Adipocyte (in vitro differentiated cells): ENCODE measurements around the gene COMMD8.
"Not testable (repeated sequence)": the region's sequence is repeated elsewhere in the genome, so short reads cannot be mapped to it uniquely, and the experiment has no call there.

Source experiments
- DNase-seq: peaks from one replicate; pipeline ENCODE4 v3.0.0-alpha.2; 2015; ENCODE audit warnings: low read depth
- H3K27me3 ChIP-seq: replicated peaks from 2 replicates; pipeline ENCODE4 v1.7.0; 2013; ENCODE audit warnings: mild to moderate bottlenecking, low read length, moderate library complexity; ENCODE audit not compliant: control insufficient read depth, insufficient read depth
- H3K36me3 ChIP-seq: 2 replicates; pipeline ENCODE4 v1.7.0; 2013; ENCODE audit warnings: low read length, mild to moderate bottlenecking, moderate library complexity; ENCODE audit not compliant: control insufficient read depth, insufficient read depth, severe bottlenecking
- H3K4me1 ChIP-seq: 2 replicates; pipeline ENCODE4 v1.7.0; 2013; ENCODE audit warnings: mild to moderate bottlenecking, low read length, moderate library complexity; ENCODE audit not compliant: control insufficient read depth, insufficient read depth
- H3K4me3 ChIP-seq: 2 replicates; pipeline ENCODE4 v1.7.0; 2013; ENCODE audit warnings: mild to moderate bottlenecking, low read length, moderate library complexity
- H3K9ac ChIP-seq: 2 replicates; pipeline ENCODE4 v1.7.0; 2013; ENCODE audit warnings: mild to moderate bottlenecking, low read length, moderate library complexity
- H3K9me3 ChIP-seq: 2 replicates; pipeline ENCODE4 v1.7.0; 2013; ENCODE audit warnings: mild to moderate bottlenecking, low read length, moderate library complexity; ENCODE audit not compliant: control insufficient read depth

Gene COMMD8

DNA sequence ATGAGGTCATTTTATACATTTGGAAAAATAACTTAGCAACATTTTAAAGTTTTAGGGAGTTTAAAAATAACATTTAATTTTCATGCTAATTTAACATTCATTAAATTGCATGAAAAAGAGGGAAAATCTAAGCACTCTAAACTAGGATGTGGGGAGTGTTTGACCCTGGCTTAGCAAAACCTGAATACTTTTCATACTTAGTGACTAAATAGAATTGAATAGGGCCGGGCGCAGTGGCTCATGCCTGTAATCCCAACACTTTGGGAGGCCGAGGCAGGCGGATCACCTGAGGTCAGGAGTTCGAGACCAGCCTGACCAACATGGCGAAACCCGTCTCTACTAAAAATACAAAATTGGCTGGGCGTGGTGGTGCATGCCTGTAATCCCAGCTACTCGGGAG lies 23.2 kb upstream of the COMMD8 start:
- H3K9me3 ChIP-seq, H3K36me3 ChIP-seq: not testable (repeated sequence)
- peak overlapping the region; percentile 86 for H3K4me3 ChIP-seq

DNA sequence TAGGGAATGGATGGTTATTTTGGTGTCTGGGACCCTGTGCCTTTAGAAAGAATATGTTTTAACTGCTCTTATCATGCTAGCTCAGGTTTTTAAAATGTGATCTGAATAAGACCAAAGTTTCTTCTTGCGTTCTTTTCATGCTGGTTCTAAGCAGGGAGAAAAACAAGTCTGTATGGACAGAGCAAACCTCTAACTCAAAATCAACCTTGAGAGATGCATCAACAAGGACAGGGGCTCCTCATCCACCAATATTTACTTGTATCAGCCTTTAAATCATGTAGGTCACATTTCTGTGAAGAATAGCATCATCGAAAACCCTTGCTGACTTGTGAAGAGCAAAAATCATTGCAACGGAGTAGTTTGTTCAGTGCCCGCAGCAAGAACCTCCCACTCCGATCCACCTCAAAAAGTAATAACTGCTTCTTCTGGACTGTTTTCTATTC lies 22.8 kb upstream of the COMMD8 start:
- DNase-seq = peak; percentile 47
- Histone ChIP-seq H3K36me3 (no peaks in the 10 kb centered on the region), H3K4me1 (peaks cover 11% of the 10 kb centered on the region), H3K27me3 (no peaks in the 10 kb centered on the region), H3K9me3 (peaks cover 5% of the 10 kb centered on the region), H3K4me3 (peak overlapping the region; percentile 86), H3K9ac (peak overlapping the region; percentile 86)

More for the DNA sequence above, 23.2 kb upstream of the COMMD8 start:
- H3K4me1 ChIP-seq = peaks cover 11% of the 10 kb centered on the region
- peak overlapping the region; percentile 86 for H3K9ac ChIP-seq
- not testable (repeated sequence) for DNase-seq, H3K27me3 ChIP-seq

DNA sequence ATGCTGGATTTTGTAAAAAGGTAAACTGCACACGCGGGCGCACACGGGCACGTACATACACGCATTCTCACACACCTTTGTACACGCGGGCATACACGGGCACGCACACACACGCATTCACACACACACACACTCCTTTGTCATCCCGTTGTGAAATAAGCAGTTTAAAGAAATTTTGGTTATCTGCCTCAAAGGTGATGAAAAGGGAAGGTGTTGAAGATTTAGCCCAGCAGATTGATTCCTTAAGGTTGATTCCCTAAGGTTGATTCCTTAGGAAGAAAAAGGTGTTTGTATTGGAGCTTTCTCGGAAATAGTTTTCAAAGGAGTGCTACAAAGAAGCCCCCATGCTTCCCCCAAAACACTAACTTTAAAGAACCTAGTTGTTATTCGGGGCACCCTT lies 22.3 kb upstream of the COMMD8 start:
- Histone ChIP-seq H3K4me1 (peaks cover 11% of the 10 kb centered on the region), H3K4me3 (peak overlapping the region; percentile 86), H3K9me3 (peaks cover 5% of the 10 kb centered on the region), H3K9ac (peak overlapping the region; percentile 86), H3K36me3 (no peaks in the 10 kb centered on the region), H3K27me3 (no peaks in the 10 kb centered on the region)
- no peak for DNase-seq

GRCh38 chr4:47485047-47485692 lies 21.7 kb upstream of the COMMD8 start, which contains the start of gene ATP10D:
Gene ATP10D, plus strand, starts transcription at chr4:47485275. Its CDS starts 27,266 bp downstream, at chr4:47512541.
- Histone ChIP-seq H3K9me3 (peaks cover 5% of the 10 kb centered on the region), H3K9ac (peak within 1 kb of the TSS; percentile 86), H3K27me3 (no peaks in the 10 kb centered on the region), H3K4me3 (peak within 1 kb of the TSS; percentile 86), H3K4me1 (peaks cover 11% of the 10 kb centered on the region), H3K36me3 (no peaks in the 10 kb centered on the region)
- peak; percentile 98 for DNase-seq

- H3K9ac ChIP-seq = no peak overlapping the region
- no peaks in the 10 kb centered on the region for H3K27me3 ChIP-seq
- H3K9me3 ChIP-seq = peaks cover 5% of the 10 kb centered on the region
- H3K4me3 ChIP-seq = no peak overlapping the region
- H3K36me3 ChIP-seq = no peaks in the 10 kb centered on the region
- H3K4me1 ChIP-seq = peaks cover 11% of the 10 kb centered on the region
- DNase-seq = no peak
These were observed 20.7 kb upstream of the COMMD8 start for GRCh38 chr4:47484168-47484567.

- Histone ChIP-seq H3K4me3 (no peak overlapping the region), H3K27me3 (no peaks in the 10 kb centered on the region), H3K9ac (no peak overlapping the region), H3K36me3 (no peaks in the 10 kb centered on the region), H3K9me3 (peaks cover 2% of the 10 kb centered on the region), H3K4me1 (peaks cover 11% of the 10 kb centered on the region)
- DNase-seq = peak; percentile 58
These were observed 20.2 kb upstream of the COMMD8 start for GRCh38 chr4:47483745-47484144.

DNA sequence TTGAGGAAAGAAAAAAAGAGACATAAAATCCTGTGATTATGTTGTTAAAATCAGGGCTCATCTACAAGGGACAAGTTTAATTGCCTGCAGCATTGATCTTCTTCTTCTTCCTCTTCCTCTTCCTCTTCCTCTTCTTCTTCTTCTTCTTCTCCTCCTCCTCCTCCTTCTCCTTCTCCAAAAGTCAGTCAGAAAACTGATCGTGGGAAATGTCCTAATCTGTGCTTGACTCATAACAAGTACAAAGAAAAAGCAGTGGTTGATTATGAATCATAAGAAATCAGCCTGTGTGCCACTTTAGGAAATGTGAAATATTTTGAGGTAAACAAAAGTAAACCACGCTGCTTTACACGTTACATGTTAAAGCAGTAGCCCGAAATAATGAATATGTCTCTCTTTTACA lies 18.8 kb upstream of the COMMD8 start:
- Histone ChIP-seq H3K9me3 (no peaks in the 10 kb centered on the region), H3K4me3 (no peak overlapping the region), H3K36me3 (no peaks in the 10 kb centered on the region), H3K27me3 (no peaks in the 10 kb centered on the region), H3K4me1 (peaks cover 11% of the 10 kb centered on the region), H3K9ac (no peak overlapping the region)
- DNase-seq = peak; percentile 76

DNA sequence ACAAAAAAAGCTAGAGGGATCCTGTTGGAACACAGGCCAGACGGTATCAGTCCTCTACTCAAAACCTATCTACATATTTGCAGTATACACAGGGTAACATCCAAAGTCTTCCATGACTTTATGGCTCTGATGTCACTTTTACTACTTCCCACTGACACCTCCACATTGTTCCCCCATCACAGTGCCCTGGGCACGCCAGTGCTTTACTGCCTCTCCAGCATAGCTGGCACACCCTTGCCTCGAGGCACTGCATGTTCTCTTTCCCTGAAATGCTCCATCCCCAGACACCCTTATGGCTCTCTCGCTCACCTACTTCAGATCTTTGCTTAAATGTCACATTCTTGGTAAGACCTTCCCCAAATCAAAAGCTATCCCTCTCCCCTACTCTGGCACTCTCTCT lies 15.3 kb upstream of the COMMD8 start:
- no peak for DNase-seq
- no peaks in the 10 kb centered on the region for H3K36me3 ChIP-seq
- no peaks in the 10 kb centered on the region for H3K27me3 ChIP-seq
- no peak overlapping the region for H3K9ac ChIP-seq
- H3K4me3 ChIP-seq = no peak overlapping the region
- no peaks in the 10 kb centered on the region for H3K9me3 ChIP-seq
- H3K4me1 ChIP-seq = peaks cover 7% of the 10 kb centered on the region

DNA sequence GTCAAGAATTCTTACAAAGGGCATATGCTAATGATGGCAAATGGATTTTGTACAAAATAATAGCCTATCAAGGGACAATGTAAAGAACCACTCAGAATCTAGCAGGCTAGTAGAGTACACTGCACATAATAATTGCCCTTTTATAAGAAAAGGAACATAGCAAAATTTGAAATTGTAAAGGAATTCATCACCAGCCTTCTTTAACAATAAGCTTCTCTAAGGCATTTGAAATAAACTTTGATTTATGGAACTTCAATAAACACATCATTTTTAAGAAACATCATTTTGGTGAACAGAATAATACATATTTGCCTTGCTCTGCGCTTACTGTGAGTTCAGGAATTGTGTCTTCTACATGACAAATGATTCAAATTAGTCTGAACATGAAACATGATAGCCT lies 11.9 kb upstream of the COMMD8 start:
- Histone ChIP-seq H3K9me3 (no peaks in the 10 kb centered on the region), H3K36me3 (no peaks in the 10 kb centered on the region), H3K4me3 (no peak overlapping the region), H3K27me3 (no peaks in the 10 kb centered on the region), H3K4me1 (no peaks in the 10 kb centered on the region), H3K9ac (no peak overlapping the region)
- no peak for DNase-seq

GRCh38 chr4:47474799-47475198 lies 11.3 kb upstream of the COMMD8 start:
- Histone ChIP-seq H3K36me3 (no peaks in the 10 kb centered on the region), H3K27me3 (no peaks in the 10 kb centered on the region)
- no peak for DNase-seq

GRCh38 chr4:47473141-47473750 lies 9.7 kb upstream of the COMMD8 start:
- no peak overlapping the region for H3K4me3 ChIP-seq
- H3K27me3 ChIP-seq = no peaks in the 10 kb centered on the region
- H3K9ac ChIP-seq = no peak overlapping the region
- no peaks in the 10 kb centered on the region for H3K36me3 ChIP-seq
- DNase-seq = no peak
- peaks cover 12% of the 10 kb centered on the region for H3K4me1 ChIP-seq
- H3K9me3 ChIP-seq = no peaks in the 10 kb centered on the region

More at GRCh38 chr4:47474799-47475198, 11.3 kb upstream of the COMMD8 start:
- Histone ChIP-seq H3K4me1 (peaks cover 4% of the 10 kb centered on the region), H3K9ac (no peak overlapping the region), H3K9me3 (no peaks in the 10 kb centered on the region), H3K4me3 (no peak overlapping the region)
